ENCODE measurements around the gene TNNC2.

Gene TNNC2

GRCh38 chr20:45774945-45775344 is 52.2 kb downstream of the TNNC2 start:
- Histone ChIP-seq H3K27ac (ENCODE audit: low read depth, low read length) (no peak overlapping the region), H3K27me3 (ENCODE audit: control insufficient read depth in 5 of 5, insufficient read depth in 4 of 5, low read length in 5 of 5) (peaks cover 0 to 3% (median 0%) of the 10 kb centered on the region in 5 donors), H3K36me3 (ENCODE audit: control insufficient read depth in 5 of 5, insufficient read depth in 5 of 5, low read length in 5 of 5) (no peaks in the 10 kb centered on the region), H3K9ac (ENCODE audit: low read length in 5 of 5) (peak overlapping the region in 1 of 5 donors; percentile 16), H3K9me3 (ENCODE audit: control insufficient read depth in 5 of 5, low read length in 5 of 5) (no peaks in the 10 kb centered on the region), H3K4me1 (ENCODE audit: control insufficient read depth in 5 of 5, insufficient read depth in 5 of 5, low read length in 5 of 5) (peaks cover 0 to 18% (median 9%) of the 10 kb centered on the region in 5 donors), H3K4me3 (ENCODE audit: low read depth in 1 of 5, low read length in 5 of 5) (no peak overlapping the region)

All from subcutaneous abdominal adipose tissue (tissue), 5 donors.